DOHH2 (cell line): ENCODE measurements around the gene NYAP2.

Source experiments
- H3F3A ChIP-seq: fragments of 200-600 bp; sonication (generic), shearing (Covaris generic); 2 replicates; pipeline ENCODE4 v1.6.0; 2016; ENCODE audit warnings: antibody characterized with exemption, mild to moderate bottlenecking; ENCODE audit not compliant: control insufficient read depth, insufficient read depth
- H3K27ac ChIP-seq: fragments of 200-600 bp; sonication (generic); 2 replicates; pipeline ENCODE4 v1.5.1; 2014; ENCODE audit warnings: low read depth, mild to moderate bottlenecking, low read length, moderate library complexity
- H3K27me3 ChIP-seq: fragments of 200-600 bp; sonication (generic); 2 replicates; pipeline ENCODE4 v1.6.1; 2014; ENCODE audit warnings: mild to moderate bottlenecking, low read length, mixed read lengths; ENCODE audit not compliant: control insufficient read depth
- H3K36me3 ChIP-seq: fragments of 200-600 bp; sonication (generic); 2 replicates; pipeline ENCODE4 v1.6.1; 2014; ENCODE audit warnings: mild to moderate bottlenecking, low read length, moderate library complexity, mixed read lengths; ENCODE audit not compliant: control insufficient read depth
- H3K4me1 ChIP-seq: fragments of 200-600 bp; sonication (generic); 2 replicates; pipeline ENCODE4 v1.6.1; 2014; ENCODE audit warnings: mild to moderate bottlenecking, low read length, mixed read lengths; ENCODE audit not compliant: control insufficient read depth
- H3K4me2 ChIP-seq: fragments of 200-600 bp; sonication (generic); 2 replicates; pipeline ENCODE4 v1.6.0; 2014; ENCODE audit warnings: mild to moderate bottlenecking, low read length, moderate library complexity
- H3K4me3 ChIP-seq: fragments of 200-600 bp; sonication (generic); 2 replicates; pipeline ENCODE4 v1.5.1; 2014; ENCODE audit warnings: mild to moderate bottlenecking, low read length, mixed read lengths
- H3K79me2 ChIP-seq: fragments of 200-600 bp; sonication (generic); 2 replicates; pipeline ENCODE4 v1.6.1; 2014; ENCODE audit warnings: mild to moderate bottlenecking, low read length, mixed read lengths; ENCODE audit not compliant: control insufficient read depth
- H3K9me2 ChIP-seq: fragments of 200-600 bp; sonication (generic); replicated peaks from 2 replicates; pipeline ENCODE4 v1.6.1; 2014; ENCODE audit warnings: mild to moderate bottlenecking, low read length, mixed read lengths; ENCODE audit not compliant: control insufficient read depth
- H3K9me3 ChIP-seq: fragments of 200-600 bp; sonication (generic); 2 replicates; pipeline ENCODE4 v1.6.1; 2014; ENCODE audit warnings: antibody characterized with exemption, low read length, mixed read lengths; ENCODE audit not compliant: control insufficient read depth, insufficient read depth
- H4K20me1 ChIP-seq: fragments of 200-600 bp; sonication (generic); 2 replicates; pipeline ENCODE4 v1.6.0; 2014; ENCODE audit warnings: low read depth, mild to moderate bottlenecking, antibody characterized with exemption, low read length, moderate library complexity; ENCODE audit not compliant: control insufficient read depth, insufficient read depth
- EZH2phosphoT487 ChIP-seq: fragments of 200-600 bp; sonication (generic); IDR thresholded peaks from 2 replicates; pipeline ENCODE4 v1.6.1; 2017; ENCODE audit warnings: borderline replicate concordance, mild to moderate bottlenecking, antibody characterized with exemption, low read length, moderate library complexity, mixed read lengths
- TF ChIP-seq, protein P1 (sequence below): fragments of 200-600 bp; sonication (generic); IDR thresholded peaks from one replicate; pipeline ENCODE4 v1.5.1; 2014; ENCODE audit warnings: antibody characterized with exemption, mild to moderate bottlenecking, low read depth, low read length; ENCODE audit not compliant: poor library complexity, severe bottlenecking

The NYAP2 gene

DNA sequence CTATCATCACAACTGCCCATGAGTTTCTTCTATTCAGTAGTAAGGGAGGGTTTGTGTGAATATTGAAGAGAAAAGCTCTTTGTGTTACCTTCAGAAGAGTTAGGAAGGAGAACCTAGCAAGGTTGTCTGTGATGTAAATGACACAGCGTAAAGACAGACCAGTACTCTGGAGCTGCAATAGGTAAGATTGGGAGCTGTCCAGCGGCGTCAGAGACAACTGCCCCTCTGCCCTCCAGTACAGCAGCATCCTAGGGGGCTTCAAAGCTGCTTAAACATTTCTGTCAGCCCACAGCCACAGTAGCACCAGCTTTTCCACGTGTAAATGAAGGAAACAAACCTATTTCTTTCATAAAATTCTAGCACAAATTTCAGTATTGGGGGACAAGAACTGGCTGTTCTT, 34.5 kb downstream of the NYAP2 start:
- no peak overlapping the region for H3K27ac ChIP-seq
- TF ChIP-seq EZH2phosphoT487: no peak
- TF ChIP-seq, protein P1, sequence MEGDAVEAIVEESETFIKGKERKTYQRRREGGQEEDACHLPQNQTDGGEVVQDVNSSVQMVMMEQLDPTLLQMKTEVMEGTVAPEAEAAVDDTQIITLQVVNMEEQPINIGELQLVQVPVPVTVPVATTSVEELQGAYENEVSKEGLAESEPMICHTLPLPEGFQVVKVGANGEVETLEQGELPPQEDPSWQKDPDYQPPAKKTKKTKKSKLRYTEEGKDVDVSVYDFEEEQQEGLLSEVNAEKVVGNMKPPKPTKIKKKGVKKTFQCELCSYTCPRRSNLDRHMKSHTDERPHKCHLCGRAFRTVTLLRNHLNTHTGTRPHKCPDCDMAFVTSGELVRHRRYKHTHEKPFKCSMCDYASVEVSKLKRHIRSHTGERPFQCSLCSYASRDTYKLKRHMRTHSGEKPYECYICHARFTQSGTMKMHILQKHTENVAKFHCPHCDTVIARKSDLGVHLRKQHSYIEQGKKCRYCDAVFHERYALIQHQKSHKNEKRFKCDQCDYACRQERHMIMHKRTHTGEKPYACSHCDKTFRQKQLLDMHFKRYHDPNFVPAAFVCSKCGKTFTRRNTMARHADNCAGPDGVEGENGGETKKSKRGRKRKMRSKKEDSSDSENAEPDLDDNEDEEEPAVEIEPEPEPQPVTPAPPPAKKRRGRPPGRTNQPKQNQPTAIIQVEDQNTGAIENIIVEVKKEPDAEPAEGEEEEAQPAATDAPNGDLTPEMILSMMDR: no peak
- H3K27me3 ChIP-seq: no peaks in the 10 kb centered on the region
- H3F3A ChIP-seq: no peaks in the 10 kb centered on the region
- H3K4me1 ChIP-seq: no peaks in the 10 kb centered on the region
- H3K4me3 ChIP-seq: no peak overlapping the region
- no peaks in the 10 kb centered on the region for H3K36me3 ChIP-seq
- H3K9me3 ChIP-seq: no peaks in the 10 kb centered on the region
- no peaks in the 10 kb centered on the region for H3K9me2 ChIP-seq
- H4K20me1 ChIP-seq: no peaks in the 10 kb centered on the region
- no peaks in the 10 kb centered on the region for H3K79me2 ChIP-seq
- no peak overlapping the region for H3K4me2 ChIP-seq

DNA sequence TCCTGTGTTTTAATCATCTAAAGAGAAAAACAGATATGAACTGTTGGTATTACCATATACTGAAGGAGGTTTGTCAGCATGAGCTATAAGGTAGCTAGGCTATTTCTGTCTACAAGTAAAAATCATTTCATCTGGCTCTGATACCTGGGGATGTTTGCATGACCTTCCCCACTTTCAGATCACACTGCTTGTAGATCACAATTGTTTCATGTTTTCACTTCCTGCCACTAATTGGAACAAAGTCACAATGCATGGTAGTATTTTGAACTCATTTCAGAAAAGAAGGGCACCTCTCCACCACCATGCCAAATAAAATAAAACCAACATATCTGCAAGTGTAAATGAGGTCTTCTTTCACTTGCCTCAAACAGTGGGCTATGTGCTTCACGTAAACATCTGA, 37.8 kb downstream of the NYAP2 start:
- H3K4me3 ChIP-seq: no peak overlapping the region
- H3K9me3 ChIP-seq: no peaks in the 10 kb centered on the region
- no peaks in the 10 kb centered on the region for H4K20me1 ChIP-seq
- no peak overlapping the region for H3K4me2 ChIP-seq
- H3K36me3 ChIP-seq: no peaks in the 10 kb centered on the region
- H3K4me1 ChIP-seq: no peaks in the 10 kb centered on the region
- no peaks in the 10 kb centered on the region for H3K79me2 ChIP-seq
- H3K27me3 ChIP-seq: no peaks in the 10 kb centered on the region
- TF ChIP-seq, protein P1: no peak
- TF ChIP-seq EZH2phosphoT487: no peak
- H3K27ac ChIP-seq: no peak overlapping the region
- H3F3A ChIP-seq: no peaks in the 10 kb centered on the region
- H3K9me2 ChIP-seq: no peaks in the 10 kb centered on the region

DNA sequence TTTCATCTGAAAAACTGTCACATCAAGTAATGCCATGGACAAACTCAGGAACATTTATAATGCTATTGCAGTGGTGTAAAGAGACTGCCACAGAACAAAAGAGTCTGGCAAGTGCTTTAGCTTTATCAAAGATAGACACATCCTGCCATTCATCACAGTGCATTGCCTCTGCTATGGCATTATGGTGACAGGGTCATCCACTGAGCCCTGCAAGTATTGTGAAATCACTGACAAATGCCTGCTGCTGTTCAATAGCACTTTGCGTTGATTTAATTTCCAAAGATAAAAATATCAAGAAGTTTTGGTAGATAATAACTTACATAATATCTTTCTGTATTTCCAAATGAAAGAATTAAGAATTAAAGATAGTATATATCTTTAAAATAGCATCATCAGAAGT, 38.7 kb downstream of the NYAP2 start:
- H3K4me1 ChIP-seq: no peaks in the 10 kb centered on the region
- H3K4me2 ChIP-seq: no peak overlapping the region
- H3K27me3 ChIP-seq: no peaks in the 10 kb centered on the region
- no peaks in the 10 kb centered on the region for H3K9me3 ChIP-seq
- H3K79me2 ChIP-seq: no peaks in the 10 kb centered on the region
- H4K20me1 ChIP-seq: no peaks in the 10 kb centered on the region
- no peak overlapping the region for H3K27ac ChIP-seq
- H3F3A ChIP-seq: no peaks in the 10 kb centered on the region
- H3K4me3 ChIP-seq: no peak overlapping the region
- no peaks in the 10 kb centered on the region for H3K36me3 ChIP-seq
- TF ChIP-seq, protein P1: no peak
- TF ChIP-seq EZH2phosphoT487: no peak
- no peaks in the 10 kb centered on the region for H3K9me2 ChIP-seq

DNA sequence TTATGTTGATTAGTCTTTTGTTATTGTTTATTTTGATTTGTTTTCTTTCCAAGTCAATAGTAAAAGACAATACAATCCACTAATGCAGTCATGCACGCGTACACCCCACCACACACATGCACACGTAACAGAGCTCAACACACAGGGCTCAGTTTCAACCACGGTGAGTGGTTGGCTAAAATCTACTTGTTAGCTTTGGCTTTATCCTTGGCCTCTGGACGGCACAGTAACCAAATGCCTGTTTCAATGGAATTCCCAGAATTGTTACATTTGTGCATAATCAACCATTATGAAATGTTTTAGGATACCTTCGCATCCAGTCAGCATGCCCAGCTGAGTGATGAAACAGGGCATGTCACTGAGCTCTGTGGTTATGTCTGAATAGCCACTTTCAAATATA, 53.2 kb downstream of the NYAP2 start:
- Histone ChIP-seq H3K27ac (no peak overlapping the region), H3K36me3 (no peaks in the 10 kb centered on the region), H3K4me1 (no peaks in the 10 kb centered on the region), H3K27me3 (no peaks in the 10 kb centered on the region), H3F3A (no peaks in the 10 kb centered on the region), H3K4me2 (no peak overlapping the region), H3K9me3 (no peaks in the 10 kb centered on the region), H3K79me2 (no peaks in the 10 kb centered on the region), H3K9me2 (no peaks in the 10 kb centered on the region), H4K20me1 (no peaks in the 10 kb centered on the region), H3K4me3 (no peak overlapping the region)
- TF ChIP-seq, protein P1: no peak
- no peak for TF ChIP-seq EZH2phosphoT487
